HG02759 (cell line): Measurements from ENCODE around the gene ADAMTS20.
"Not testable (repeated sequence)": the region's sequence is repeated elsewhere in the genome, so short reads cannot be mapped to it uniquely, and the experiment has no call there.

ENCODE experiments used
- ATAC-seq: cut with Tn5 transposase; IDR thresholded peaks from one replicate; pipeline ENCODE4 v1.9.1; 2021; ENCODE audit warnings: mild to moderate bottlenecking, moderate library complexity; ENCODE audit not compliant: unreplicated experiment

Gene ADAMTS20

GRCh38 chr12:43551971-43552559 lies at the start of gene ADAMTS20:
TSS of gene ADAMTS20 (minus strand) at chr12:43552203. CDS start at chr12:43551921, 282 bp downstream.
- ATAC-seq, result no peak

DNA sequence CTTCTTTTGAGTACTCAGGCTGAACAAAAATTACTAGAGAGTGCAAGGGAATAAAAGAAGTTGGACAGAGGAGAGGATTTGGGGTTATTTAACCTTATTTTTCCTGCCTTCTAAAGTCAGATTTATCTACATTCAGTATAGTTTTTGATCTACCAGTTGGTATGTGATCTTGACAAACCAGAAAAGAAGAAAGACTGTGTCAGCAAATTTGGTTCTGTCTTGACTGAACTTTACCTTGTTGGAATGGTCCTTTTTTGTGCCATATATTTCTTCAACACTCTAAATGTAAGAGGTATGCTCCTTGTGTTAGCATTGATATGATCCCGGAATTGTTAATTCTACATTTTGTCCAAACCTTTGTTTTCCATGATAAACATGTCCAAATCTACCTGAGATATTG lies 47.7 kb upstream of the ADAMTS20 start:
- no peak for ATAC-seq

- no peak for ATAC-seq
Measured at GRCh38 chr12:43599066-43599465, 47.1 kb upstream of the ADAMTS20 start.

GRCh38 chr12:43590307-43590706 lies 38.3 kb upstream of the ADAMTS20 start:
- ATAC-seq, result no peak

DNA sequence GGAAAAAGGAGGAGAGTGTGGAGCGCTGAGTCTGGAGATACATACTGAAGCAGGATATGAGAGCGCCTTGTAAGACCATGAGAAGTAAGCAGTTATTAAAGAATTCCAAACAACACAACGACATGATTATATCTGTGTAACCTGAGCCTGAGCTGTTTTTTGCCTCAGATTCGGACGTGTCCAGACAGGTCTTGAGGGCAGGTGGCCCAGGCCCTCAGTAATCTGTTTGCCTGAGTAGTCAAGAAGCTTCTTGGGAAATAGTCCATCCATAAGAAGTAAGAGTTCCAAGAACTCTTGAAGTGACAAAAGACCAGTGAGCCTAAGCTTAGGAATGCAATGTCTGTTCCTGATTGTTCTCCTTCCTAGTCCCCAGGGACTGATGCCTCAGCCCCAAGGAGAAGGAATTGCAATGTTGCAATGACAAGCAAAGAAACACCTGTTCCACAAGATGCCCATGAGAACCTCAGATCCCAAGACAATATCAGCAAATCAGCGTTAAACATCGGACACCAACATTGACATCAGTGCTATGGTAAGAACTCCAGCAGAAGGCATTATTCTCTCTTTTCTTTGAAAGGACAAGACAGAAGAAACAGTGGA lies 34.7 kb upstream of the ADAMTS20 start:
- ATAC-seq, result no peak

GRCh38 chr12:43585676-43586075 lies 33.7 kb upstream of the ADAMTS20 start:
- ATAC-seq, result no peak

DNA sequence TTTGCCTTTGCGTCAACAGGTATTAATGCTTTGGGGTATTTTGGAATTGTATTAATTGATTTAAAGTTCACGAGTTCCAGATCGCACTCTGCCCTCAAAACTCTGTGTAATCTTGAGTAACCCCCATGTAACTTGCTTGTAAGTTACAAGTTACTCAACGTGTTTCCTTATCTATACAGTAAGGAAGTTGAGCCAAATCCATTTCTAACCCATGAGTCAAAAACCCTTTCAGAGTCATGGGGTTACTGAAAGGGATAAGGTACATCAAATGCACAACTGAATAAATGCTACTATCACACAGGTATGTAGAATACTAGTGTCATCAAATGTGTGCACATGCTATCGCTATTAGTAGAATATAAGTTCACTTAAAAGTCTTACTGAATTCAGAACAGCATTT lies 28.6 kb upstream of the ADAMTS20 start:
- no peak for ATAC-seq

- no peak for ATAC-seq
Measured at GRCh38 chr12:43579206-43579605, 27.2 kb upstream of the ADAMTS20 start.

- no peak for ATAC-seq
Measured at GRCh38 chr12:43578782-43579181, 26.8 kb upstream of the ADAMTS20 start.

DNA sequence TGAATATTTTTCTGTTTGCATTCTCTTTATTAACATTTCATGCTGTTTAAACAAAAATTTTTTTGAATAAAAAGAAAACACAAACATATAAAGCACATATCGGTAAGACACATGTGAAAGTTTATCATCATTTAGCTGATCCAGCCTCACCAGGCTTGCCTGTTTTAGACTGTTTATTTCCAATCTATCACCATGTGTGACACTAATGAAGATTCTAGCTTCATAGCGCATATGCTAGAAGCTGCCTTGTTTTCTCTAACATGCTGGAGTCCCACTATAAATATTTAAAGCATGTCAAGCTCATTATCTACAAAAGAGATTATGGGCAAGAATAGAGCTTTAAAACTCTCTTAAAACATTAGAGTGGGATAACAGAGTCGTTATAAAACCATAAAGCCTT lies 25.4 kb upstream of the ADAMTS20 start:
- ATAC-seq, result no peak

DNA sequence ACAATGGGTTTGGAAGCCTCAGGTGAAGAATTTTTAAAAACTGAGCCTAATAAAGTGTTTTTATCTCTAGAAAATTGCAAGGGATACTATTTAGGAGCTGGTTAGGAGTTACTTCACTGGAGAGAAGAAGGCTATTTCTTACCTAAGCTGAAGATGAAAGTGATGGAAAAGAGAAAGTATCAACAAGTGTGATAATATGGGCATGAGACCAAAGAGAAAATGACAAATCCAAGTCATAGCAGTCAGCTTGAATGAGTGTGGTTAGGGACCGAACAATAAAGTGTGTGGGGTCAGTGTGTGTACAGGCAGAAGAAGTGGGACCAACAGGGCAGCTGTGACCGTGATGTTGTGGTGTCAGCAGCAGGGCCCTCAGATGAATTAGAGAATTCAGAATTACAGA lies 24.2 kb upstream of the ADAMTS20 start:
- ATAC-seq, result no peak

DNA sequence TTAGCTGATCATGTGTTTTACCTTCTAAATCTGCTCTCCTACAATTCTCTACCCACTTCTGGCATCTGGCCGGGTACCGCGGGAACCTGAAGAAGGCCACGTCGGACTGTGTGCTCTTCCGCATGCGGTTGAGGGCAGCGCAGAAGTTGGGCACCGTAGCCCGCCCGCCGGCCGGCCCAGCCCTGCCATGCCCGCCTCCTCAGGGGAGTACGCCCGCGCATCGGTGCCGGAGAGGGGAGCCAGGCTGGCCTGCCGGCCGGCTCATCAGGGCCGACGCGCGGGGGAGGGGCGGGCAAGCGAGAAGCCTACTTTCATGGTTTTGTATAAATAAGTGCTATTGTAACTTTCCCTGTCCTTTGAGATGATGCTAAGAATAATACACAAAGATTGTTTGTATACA lies 19.9 kb upstream of the ADAMTS20 start:
- no peak for ATAC-seq

- no peak for ATAC-seq
Measured at GRCh38 chr12:43556057-43556456, 4.1 kb upstream of the ADAMTS20 start.

DNA sequence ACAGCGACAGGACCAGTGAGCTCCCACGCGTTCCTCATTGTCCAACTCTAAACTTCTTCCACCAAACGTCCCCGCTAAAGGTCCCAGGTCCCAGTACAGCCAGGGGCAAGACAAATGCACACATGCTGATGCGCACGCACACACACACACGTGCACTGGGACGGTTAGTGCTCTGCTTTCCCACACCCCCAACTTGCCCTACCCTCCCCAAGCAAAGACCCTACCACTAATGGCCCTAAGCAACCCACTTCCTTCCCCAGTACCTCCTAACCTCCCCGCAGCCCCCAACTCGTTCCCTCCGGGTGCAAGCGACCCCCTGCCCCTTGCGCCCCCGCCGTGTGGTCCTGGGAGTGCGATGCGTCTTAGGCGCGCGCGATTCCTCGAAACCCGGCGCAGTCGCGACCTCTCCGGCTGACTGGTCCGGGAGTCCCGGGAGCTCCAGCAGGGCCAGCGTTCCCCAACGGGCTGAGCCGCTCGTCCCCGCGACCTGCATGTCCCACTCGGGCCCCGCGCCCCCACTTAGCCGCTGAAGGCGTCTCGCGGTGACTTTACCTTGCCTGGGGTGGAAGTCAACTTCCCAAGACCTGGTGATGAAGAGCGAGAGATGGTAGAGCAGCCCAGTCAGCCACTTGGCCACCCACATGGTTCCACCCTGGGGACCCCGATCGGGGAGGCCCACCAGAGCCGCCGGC lies 578 bp downstream of the ADAMTS20 start:
- no peak for ATAC-seq

DNA sequence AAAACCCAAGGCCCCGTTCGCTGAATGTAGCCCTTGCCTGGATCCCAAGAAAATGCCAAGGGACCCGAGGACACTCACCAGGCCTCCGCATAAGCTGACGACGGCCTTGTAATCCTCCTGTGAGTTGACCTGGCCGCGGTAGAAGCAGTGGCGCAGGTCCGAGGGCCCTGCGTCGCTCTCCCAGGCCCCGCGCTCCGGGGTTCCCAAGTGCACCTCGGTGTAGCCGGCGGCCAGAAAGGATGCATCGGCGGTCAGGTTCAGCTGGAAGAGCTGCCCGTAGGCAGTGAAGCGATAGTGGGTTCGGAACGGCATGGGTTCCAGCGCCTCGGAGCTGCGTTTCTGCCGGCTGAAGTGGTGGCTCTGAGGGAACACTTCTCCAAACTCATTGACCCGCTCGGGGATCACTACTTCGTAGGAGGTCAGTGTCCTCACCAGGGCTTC lies 1.2 kb downstream of the ADAMTS20 start:
- ATAC-seq, result no peak

- no peak for ATAC-seq
Measured at GRCh38 chr12:43544703-43545102, 7.3 kb downstream of the ADAMTS20 start.

DNA sequence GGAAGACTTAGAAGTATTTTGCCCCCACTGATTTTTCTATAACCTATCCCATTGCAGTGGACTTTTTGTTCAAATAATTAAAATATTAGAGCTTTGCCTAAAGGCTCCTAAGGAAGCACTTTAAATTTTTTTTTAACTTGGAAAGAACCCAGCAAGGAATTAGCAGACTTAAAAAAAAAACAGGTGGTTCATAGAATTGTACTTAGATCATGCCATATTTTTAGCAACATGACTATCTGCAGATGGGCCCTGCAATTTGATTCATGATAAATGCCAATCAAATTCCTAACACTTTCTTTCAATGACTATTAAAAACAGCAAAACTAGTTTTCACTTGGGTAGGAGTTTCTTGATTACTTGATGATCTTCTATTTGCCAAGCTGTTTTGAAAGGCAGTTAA lies 11.5 kb downstream of the ADAMTS20 start:
- no peak for ATAC-seq

DNA sequence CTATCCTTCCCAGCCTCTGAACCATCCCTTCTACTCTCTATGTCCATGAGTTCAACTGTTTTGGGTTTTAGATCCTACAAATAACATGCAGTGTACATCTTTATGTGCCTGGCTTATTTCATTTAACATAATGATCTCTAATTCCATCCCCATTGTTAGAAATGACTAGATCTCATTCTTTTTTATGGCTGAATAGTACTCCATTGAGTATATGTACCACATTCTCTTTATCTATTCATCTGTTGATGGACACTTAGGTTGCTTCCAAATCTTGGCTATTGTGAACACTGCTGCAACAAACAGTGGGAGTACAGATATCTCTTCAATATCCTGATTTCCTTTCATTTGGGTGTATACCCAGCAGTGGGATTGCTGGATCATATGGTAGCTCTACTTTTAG lies 14.3 kb downstream of the ADAMTS20 start:
- ATAC-seq, result not testable (repeated sequence)

DNA sequence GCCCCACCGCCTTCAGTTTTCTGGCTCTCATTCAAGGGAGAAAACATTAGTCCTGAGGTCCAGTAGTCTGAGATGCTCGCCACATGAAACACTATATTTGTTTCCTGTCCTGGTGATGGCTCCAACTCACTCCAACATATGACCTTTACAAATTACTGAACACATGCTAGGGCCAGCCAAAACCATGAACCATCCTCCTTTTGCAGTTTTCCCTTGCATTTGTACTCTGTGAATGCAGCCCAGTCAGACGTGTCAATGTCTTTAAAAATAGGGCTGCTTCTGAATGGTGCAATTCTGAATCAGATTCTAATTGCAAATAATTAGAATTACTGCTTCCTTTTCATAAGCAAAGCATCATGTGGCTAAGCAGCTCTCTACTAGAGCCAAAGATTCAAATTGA lies 36.0 kb downstream of the ADAMTS20 start:
- no peak for ATAC-seq

DNA sequence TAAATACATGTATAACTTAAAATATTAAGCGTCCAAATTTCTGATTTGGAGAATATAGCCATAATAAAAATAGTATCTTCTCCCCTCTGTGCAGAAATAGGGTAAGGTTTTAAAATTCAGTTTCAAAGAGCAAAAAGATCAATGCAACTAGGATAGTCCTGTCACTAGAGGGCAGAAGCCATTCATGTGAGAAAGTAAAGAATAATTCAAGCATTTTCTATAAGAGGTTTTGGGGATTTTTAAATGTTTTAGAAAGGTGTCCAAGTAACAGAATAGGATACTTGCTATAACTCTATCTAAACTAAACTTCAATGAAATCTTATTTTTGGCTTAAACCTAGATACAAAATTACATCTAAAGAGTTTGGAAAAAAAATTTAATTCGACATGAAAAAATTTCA lies 50.3 kb downstream of the ADAMTS20 start:
- no peak for ATAC-seq

- no peak for ATAC-seq
Measured at GRCh38 chr12:43493261-43493797, 58.7 kb downstream of the ADAMTS20 start.
